Memory B cell (primary cell): ENCODE results near the gene CEP43.
A peak's percentile ranks its signal among the peaks of the same experiment; 100 is the strongest.

Source experiments
- ATAC-seq: fragments of 150-1000 bp; cut with Tn5 transposase; 2 replicates; pipeline ENCODE4 v1.10.0; 2021; ENCODE audit warnings: low read depth, mild to moderate bottlenecking, moderate library complexity
- DNase-seq, 2 donors: peaks; one replicate each; pipeline ENCODE4 v3.0.0; 2022; ENCODE audit warnings: low spot score in 2 of 2
- H3K27ac Mint-ChIP-seq: one replicate; pipeline ENCODE4 v1.8.0; 2022; ENCODE audit warnings: mild to moderate bottlenecking, moderate library complexity, mixed read lengths
- H3K27me3 Mint-ChIP-seq: one replicate; pipeline ENCODE4 v1.8.0; 2022; ENCODE audit warnings: mixed read lengths
- H3K36me3 Mint-ChIP-seq: one replicate; pipeline ENCODE4 v1.8.0; 2022; ENCODE audit warnings: mild to moderate bottlenecking, mixed read lengths
- H3K4me1 Mint-ChIP-seq: one replicate; pipeline ENCODE4 v1.8.0; 2022; ENCODE audit warnings: mixed read lengths
- H3K4me3 Mint-ChIP-seq: one replicate; pipeline ENCODE4 v1.8.0; 2022; ENCODE audit warnings: mild to moderate bottlenecking, moderate library complexity, mixed read lengths
- H3K9me3 Mint-ChIP-seq: one replicate; pipeline ENCODE4 v1.8.0; 2022; ENCODE audit warnings: mixed read lengths

CEP43 gene

DNA sequence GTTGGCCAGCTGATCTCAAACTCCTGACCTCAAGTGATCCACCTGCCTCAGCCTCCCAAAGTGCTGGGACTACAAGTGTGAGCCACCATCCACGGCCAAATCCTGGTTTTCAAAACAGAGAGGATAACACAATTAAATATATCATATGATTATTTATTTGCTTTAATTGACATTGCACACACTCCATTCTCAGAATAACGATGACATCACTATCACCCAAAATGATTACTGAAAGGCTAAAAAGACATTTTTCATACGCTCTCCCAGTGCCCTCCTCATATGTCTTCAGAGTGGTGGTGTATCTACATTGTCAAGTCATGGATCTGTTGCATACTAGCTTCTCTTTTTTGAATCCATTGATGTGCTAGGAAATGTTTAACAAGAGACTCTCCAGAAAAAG, 18.5 kb upstream of the CEP43 start:
- Mint-ChIP-seq H3K4me3 (no peak overlapping the region), H3K4me1 (peaks cover 6% of the 10 kb centered on the region), H3K27ac (no peak overlapping the region), H3K9me3 (peaks cover 1% of the 10 kb centered on the region), H3K27me3 (no peaks in the 10 kb centered on the region), H3K36me3 (peaks cover 10% of the 10 kb centered on the region)
- DNase-seq (no peak), ATAC-seq (no peak)

GRCh38 chr6:166987448-166987847, 11.7 kb upstream of the CEP43 start:
- Mint-ChIP-seq H3K4me3 (no peak overlapping the region), H3K9me3 (no peaks in the 10 kb centered on the region), H3K4me1 (peaks cover 14% of the 10 kb centered on the region), H3K36me3 (peaks cover 7% of the 10 kb centered on the region), H3K27ac (peak overlapping the region; percentile 41), H3K27me3 (no peaks in the 10 kb centered on the region)
- ATAC-seq: no peak
- DNase-seq: no peak

- no peak overlapping the region for H3K4me3 Mint-ChIP-seq
- no peak for DNase-seq
- H3K9me3 Mint-ChIP-seq: no peaks in the 10 kb centered on the region
- no peak for ATAC-seq
- no peaks in the 10 kb centered on the region for H3K27me3 Mint-ChIP-seq
- peaks cover 12% of the 10 kb centered on the region for H3K4me1 Mint-ChIP-seq
- H3K27ac Mint-ChIP-seq: peak overlapping the region; percentile 41
- peaks cover 3% of the 10 kb centered on the region for H3K36me3 Mint-ChIP-seq
Observed at GRCh38 chr6:166987930-166988329, 11.3 kb upstream of the CEP43 start.

DNA sequence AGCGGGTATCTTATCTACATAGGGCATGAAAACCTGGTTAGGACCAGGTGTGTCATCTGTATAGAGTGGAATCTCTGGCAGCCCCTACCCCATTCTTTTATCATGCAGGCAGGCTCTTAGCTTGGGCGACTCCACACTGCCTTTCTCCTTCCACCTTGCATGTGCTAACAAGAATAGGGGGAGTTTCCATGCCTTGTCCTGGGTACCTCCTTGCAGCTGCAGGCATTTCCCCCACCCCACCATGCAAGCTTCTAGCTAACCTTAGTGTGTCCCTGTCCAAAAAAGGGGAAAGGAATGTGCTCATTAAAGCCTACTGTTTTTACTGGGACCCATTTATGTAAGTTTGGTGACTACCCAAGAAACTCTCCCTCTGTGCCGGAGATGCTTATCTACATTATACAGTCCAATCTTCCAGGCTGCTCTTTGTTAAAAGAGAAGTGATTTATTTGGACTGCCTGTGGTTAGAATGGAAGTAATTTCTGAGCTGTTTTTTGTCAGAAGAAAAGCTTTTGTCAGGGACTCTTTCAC, 10.5 kb upstream of the CEP43 start:
- peaks cover 10% of the 10 kb centered on the region for H3K4me1 Mint-ChIP-seq
- H3K36me3 Mint-ChIP-seq: peaks cover 2% of the 10 kb centered on the region
- H3K27ac Mint-ChIP-seq: no peak overlapping the region
- DNase-seq: no peak
- no peaks in the 10 kb centered on the region for H3K27me3 Mint-ChIP-seq
- ATAC-seq: no peak
- no peaks in the 10 kb centered on the region for H3K9me3 Mint-ChIP-seq
- no peak overlapping the region for H3K4me3 Mint-ChIP-seq

DNA sequence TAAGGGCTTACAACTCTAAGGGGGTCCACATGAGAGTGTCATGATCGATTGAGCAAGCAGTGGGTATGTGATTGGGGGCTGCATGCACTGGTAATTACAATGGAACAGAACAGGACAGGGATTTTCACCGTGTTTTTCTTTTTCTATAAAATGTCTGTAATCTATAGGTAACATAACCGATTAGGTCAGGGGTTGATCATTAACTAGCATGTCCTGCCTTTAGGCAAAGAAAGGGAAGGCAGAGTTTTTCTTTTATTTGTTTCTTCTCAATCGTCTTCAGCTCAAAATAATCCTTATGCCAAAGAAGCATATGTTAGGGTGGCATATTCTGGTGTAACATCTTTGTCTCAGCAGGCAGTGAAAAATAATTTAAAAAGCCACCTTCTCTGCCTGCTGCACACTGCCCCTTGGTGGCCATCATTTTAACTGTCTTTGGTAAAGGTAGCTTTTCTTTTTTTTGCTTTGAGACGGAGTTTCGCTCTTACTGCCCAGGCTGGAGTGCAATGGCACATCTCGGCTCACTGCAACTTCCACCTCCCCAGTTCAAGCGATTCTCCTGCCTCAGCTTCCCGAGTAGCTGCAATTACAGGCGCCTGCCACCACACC, 9.7 kb upstream of the CEP43 start:
- H3K27me3 Mint-ChIP-seq: no peaks in the 10 kb centered on the region
- ATAC-seq (peak; percentile 94), DNase-seq (peak in 1 of 2 donors; percentile 65)
- H3K27ac Mint-ChIP-seq: no peak overlapping the region
- peak overlapping the region; percentile 5 for H3K4me3 Mint-ChIP-seq
- peaks cover 10% of the 10 kb centered on the region for H3K4me1 Mint-ChIP-seq
- H3K9me3 Mint-ChIP-seq: no peaks in the 10 kb centered on the region
- peaks cover 4% of the 10 kb centered on the region for H3K36me3 Mint-ChIP-seq

DNA sequence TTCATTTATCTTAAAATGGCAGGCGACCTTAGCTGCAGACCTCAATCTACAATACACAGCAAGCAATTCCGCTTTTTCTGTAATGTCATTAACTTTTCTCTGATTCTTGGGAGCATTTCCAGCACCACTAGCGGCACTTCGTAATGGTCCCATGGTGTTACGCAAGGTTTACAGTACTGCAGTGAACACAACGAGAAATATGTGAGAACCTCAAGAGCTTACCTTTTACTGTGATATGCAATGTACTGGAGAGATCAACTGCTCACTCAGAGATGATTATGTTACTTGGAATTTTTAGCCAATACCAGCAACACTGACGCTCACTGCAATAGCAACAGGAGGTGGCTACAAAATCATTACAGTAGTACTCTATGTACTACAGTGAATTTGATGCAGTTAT, 2.8 kb upstream of the CEP43 start:
- peaks cover 7% of the 10 kb centered on the region for H3K36me3 Mint-ChIP-seq
- no peak overlapping the region for H3K27ac Mint-ChIP-seq
- DNase-seq: no peak

GRCh38 chr6:166997348-166997747, 1.8 kb upstream of the CEP43 start:
- DNase-seq (no peak), ATAC-seq (no peak)
- no peaks in the 10 kb centered on the region for H3K27me3 Mint-ChIP-seq
- peaks cover 5% of the 10 kb centered on the region for H3K36me3 Mint-ChIP-seq
- peaks cover 26% of the 10 kb centered on the region for H3K4me1 Mint-ChIP-seq
- peak overlapping the region; percentile 80 for H3K4me3 Mint-ChIP-seq
- peak overlapping the region; percentile 20 for H3K27ac Mint-ChIP-seq
- H3K9me3 Mint-ChIP-seq: no peaks in the 10 kb centered on the region

More for the DNA sequence above, 2.8 kb upstream of the CEP43 start:
- H3K4me3 Mint-ChIP-seq: no peak overlapping the region
- H3K4me1 Mint-ChIP-seq: peaks cover 21% of the 10 kb centered on the region
- no peaks in the 10 kb centered on the region for H3K9me3 Mint-ChIP-seq
- ATAC-seq: no peak
- H3K27me3 Mint-ChIP-seq: no peaks in the 10 kb centered on the region

GRCh38 chr6:166997768-166998255, 1.4 kb upstream of the CEP43 start:
- DNase-seq (peak; percentile 18 to 33), ATAC-seq (peak; percentile 20)
- H3K27me3 Mint-ChIP-seq: no peaks in the 10 kb centered on the region
- H3K4me1 Mint-ChIP-seq: peaks cover 26% of the 10 kb centered on the region
- H3K9me3 Mint-ChIP-seq: no peaks in the 10 kb centered on the region
- H3K4me3 Mint-ChIP-seq: peak overlapping the region; percentile 80
- peaks cover 5% of the 10 kb centered on the region for H3K36me3 Mint-ChIP-seq
- H3K27ac Mint-ChIP-seq: peak overlapping the region; percentile 20

DNA sequence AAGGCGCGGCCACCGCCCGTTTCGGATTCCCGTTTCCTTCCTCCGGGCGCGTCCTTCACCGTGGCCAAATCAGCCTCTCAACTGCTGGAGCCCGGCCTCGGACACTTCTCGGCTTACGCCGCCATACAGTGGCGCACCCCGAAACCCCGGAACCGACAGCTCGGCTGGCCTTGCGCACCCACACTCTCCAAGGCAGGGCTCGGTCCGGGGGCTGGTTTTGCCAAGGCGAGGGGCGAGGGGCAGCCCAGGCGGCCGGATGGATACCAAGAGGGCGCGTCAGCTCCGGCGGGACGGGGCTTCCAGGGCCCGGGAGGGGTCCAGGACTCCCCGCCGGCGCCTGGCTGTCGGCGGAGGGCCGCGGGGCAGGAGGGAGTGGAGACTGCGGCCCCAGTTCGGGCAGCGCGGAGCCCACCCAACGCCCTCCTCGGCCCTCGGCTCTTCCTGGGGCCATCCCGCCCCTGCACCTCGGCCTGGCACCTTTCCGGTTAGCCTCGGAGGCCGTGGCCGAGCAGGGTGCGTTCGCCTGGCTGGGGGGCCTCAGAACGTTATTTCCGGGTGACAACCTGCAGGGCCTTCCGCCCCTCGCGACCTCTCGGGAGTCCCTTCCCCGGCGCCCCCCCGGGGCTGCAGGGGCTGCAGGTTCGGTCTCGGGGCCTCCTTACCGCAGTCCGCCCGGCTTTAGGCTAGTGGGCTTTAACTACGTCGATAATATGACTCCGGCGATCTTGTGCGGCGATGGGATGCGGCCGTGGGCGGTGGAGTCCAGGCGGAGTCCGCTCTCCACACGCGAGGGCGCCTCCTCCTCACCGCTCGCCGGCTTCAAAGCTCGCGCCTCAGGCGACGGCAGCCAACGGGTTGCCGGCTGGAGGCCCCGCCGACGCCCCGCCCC, 697 bp upstream of the CEP43 start:
- Mint-ChIP-seq H3K4me3 (peak overlapping the region; percentile 92), H3K4me1 (peaks cover 26% of the 10 kb centered on the region), H3K9me3 (no peaks in the 10 kb centered on the region), H3K27ac (peak overlapping the region; percentile 87), H3K27me3 (no peaks in the 10 kb centered on the region), H3K36me3 (peaks cover 5% of the 10 kb centered on the region)
- ATAC-seq (no peak), DNase-seq (peak; percentile 11 to 40)

- no peaks in the 10 kb centered on the region for H3K9me3 Mint-ChIP-seq
- ATAC-seq (no peak), DNase-seq (no peak)
- no peaks in the 10 kb centered on the region for H3K27me3 Mint-ChIP-seq
- peaks cover 23% of the 10 kb centered on the region for H3K4me1 Mint-ChIP-seq
- peak overlapping the region; percentile 87 for H3K27ac Mint-ChIP-seq
- H3K36me3 Mint-ChIP-seq: peaks cover 2% of the 10 kb centered on the region
- H3K4me3 Mint-ChIP-seq: peak overlapping the region; percentile 92
Observed at GRCh38 chr6:166999884-167000253, 672 bp downstream of the CEP43 start.

GRCh38 chr6:167000759-167001158, 1.6 kb downstream of the CEP43 start:
- ATAC-seq: no peak
- no peak for DNase-seq
- Mint-ChIP-seq H3K4me3 (peak overlapping the region; percentile 61), H3K9me3 (no peaks in the 10 kb centered on the region), H3K27ac (peak overlapping the region; percentile 40), H3K4me1 (peaks cover 23% of the 10 kb centered on the region), H3K36me3 (peaks cover 5% of the 10 kb centered on the region), H3K27me3 (no peaks in the 10 kb centered on the region)

DNA sequence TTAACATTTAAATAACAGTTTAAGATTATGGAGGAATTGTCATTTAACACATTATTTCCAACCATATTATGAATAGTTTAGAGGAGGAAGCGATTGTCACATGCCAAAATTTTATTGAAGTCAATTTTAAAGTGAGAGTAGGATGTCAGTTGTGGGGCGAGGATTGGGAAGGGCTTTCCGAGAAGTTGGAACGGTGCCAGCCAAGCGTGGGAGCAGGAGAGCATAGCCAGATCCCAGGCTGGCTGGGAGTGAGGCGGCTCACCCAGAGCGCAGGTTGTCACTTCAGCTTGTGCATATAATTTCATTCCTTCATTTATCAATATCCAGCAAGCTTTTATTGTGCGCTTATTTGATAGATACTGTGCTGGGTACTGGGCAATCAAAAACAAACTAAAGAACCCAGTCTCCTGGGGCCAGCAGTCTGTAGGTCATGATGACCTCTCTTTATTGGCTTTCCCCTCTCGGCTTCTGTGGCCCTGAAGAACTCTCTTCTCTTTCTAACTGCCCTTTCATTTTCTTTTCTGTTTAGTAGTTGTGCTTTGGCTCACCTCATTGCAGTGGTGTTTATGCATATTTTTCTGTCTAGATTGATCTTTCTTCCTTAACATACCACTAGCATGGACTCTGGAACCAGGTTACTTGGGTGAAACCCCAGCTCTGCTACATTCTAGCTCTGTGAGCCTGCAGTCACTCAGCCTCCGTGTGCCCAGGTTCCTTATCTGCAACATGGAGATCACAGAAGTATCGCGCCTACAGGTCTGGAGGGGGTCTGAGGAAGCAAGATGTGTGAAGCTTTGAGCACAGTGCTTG, 6.4 kb downstream of the CEP43 start:
- no peak overlapping the region for H3K27ac Mint-ChIP-seq
- ATAC-seq: no peak

DNA sequence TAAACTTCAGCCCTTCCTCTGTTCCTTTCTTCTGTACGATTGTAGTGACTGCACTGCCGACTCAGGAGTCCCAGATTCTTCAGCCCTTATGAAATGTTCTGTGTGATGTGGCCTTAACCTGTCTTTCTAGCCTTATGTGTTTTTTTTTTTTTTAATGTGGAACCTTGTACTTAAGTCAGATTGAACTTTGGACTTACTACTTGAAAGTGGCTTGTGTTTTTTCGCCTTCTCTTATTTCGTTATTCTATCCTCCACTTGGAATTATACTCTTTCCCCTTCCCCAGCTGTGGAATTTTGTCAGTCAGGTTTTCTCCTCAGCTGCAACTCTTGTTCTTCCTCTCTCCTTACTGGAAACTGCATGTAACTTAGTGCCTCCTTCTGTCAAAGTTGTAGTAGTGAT, 8.8 kb downstream of the CEP43 start:
- Mint-ChIP-seq H3K9me3 (no peaks in the 10 kb centered on the region), H3K27ac (peak overlapping the region; percentile 42), H3K4me3 (no peak overlapping the region), H3K27me3 (no peaks in the 10 kb centered on the region), H3K4me1 (peaks cover 11% of the 10 kb centered on the region), H3K36me3 (peaks cover 30% of the 10 kb centered on the region)
- DNase-seq: no peak
- no peak for ATAC-seq

More for the DNA sequence above, 6.4 kb downstream of the CEP43 start:
- DNase-seq: no peak
- peaks cover 25% of the 10 kb centered on the region for H3K4me1 Mint-ChIP-seq
- H3K9me3 Mint-ChIP-seq: no peaks in the 10 kb centered on the region
- H3K4me3 Mint-ChIP-seq: no peak overlapping the region
- H3K27me3 Mint-ChIP-seq: no peaks in the 10 kb centered on the region
- peaks cover 27% of the 10 kb centered on the region for H3K36me3 Mint-ChIP-seq

DNA sequence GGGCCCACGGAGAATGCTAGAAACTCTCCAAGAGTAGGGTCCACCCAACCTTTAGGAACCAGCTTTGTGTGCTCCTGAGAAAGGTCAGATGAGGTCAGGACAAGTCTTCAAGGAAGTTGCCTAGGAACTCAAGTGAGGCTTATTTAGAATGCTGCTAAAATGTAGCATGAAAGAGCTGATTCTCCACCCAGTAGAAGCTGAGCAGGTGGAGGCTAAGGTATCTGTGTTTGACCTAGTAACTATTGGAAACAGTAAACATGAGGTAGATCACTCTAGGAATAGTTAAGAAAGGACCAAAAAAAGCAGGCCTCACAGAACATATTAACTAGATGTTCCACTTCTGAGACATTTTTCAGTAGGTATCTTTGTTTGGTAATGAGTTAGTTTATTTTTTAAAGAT, 13.9 kb downstream of the CEP43 start:
- Mint-ChIP-seq H3K9me3 (no peaks in the 10 kb centered on the region), H3K27ac (peak overlapping the region; percentile 31), H3K36me3 (peaks cover 21% of the 10 kb centered on the region), H3K4me3 (no peak overlapping the region), H3K4me1 (peaks cover 10% of the 10 kb centered on the region), H3K27me3 (no peaks in the 10 kb centered on the region)
- ATAC-seq (no peak), DNase-seq (no peak)
